H9 (cell line): ENCODE results near the gene EXOC3. TPM values are rescaled to one million over a fixed set of nuclear protein-coding genes. Genes with fewer than 3 reads are reported as not detected.

ENCODE experiments used
- DNase-seq: peaks from one replicate; pipeline ENCODE4 v3.0.0-alpha.2; 2017
- H2AFZ ChIP-seq: one replicate; pipeline ENCODE4 v1.6.1; 2013; ENCODE audit warnings: mild to moderate bottlenecking, low read length, control low read depth, moderate library complexity
- H2AK5ac ChIP-seq: 2 replicates; pipeline ENCODE4 v1.6.1; 2013; ENCODE audit warnings: low read length, control low read depth, mixed read lengths; ENCODE audit not compliant: insufficient read length
- H2BK120ac ChIP-seq: one replicate; pipeline ENCODE4 v1.6.1; 2013; ENCODE audit warnings: low read depth, mild to moderate bottlenecking, low read length, control low read depth, inconsistent platforms; ENCODE audit not compliant: poor library complexity, severe bottlenecking
- H2BK12ac ChIP-seq: 2 replicates; pipeline ENCODE4 v1.6.1; 2013; ENCODE audit warnings: low read length, control low read depth, mixed read lengths, low read depth; ENCODE audit not compliant: insufficient read length
- H2BK15ac ChIP-seq: 2 replicates; pipeline ENCODE4 v1.6.1; 2013; ENCODE audit warnings: low read depth, low read length, control low read depth
- H2BK20ac ChIP-seq: one replicate; pipeline ENCODE4 v1.6.1; 2013; ENCODE audit warnings: low read depth, mild to moderate bottlenecking, low read length, control low read depth, inconsistent platforms; ENCODE audit not compliant: poor library complexity, severe bottlenecking
- H2BK5ac ChIP-seq: 2 replicates; pipeline ENCODE4 v1.6.1; 2013; ENCODE audit warnings: low read length, control low read depth, mixed read lengths; ENCODE audit not compliant: insufficient read length
- H3K14ac ChIP-seq: 2 replicates; pipeline ENCODE4 v1.6.1; 2013; ENCODE audit warnings: low read length, control low read depth; ENCODE audit not compliant: insufficient read depth
- H3K18ac ChIP-seq: 2 replicates; pipeline ENCODE4 v1.6.1; 2013; ENCODE audit warnings: low read depth, mild to moderate bottlenecking, mixed read lengths, low read length, control low read depth; ENCODE audit not compliant: insufficient read length
- H3K23ac ChIP-seq: 2 replicates; pipeline ENCODE4 v1.6.1; 2013; ENCODE audit warnings: low read length, control low read depth, mixed read lengths, low read depth; ENCODE audit not compliant: insufficient read length
- H3K23me2 ChIP-seq: 2 replicates; pipeline ENCODE4 v1.6.1; 2013; ENCODE audit warnings: low read depth, mild to moderate bottlenecking, mixed read lengths, low read length, control low read depth; ENCODE audit not compliant: insufficient read length, poor library complexity, severe bottlenecking
- H3K27ac ChIP-seq: 2 replicates; pipeline ENCODE4 v1.5.1; 2013; ENCODE audit warnings: low read length, control low read depth, mixed read lengths, low read depth; ENCODE audit not compliant: insufficient read length
- H3K27me3 ChIP-seq: 2 replicates; pipeline ENCODE4 v1.6.1; 2013; ENCODE audit warnings: low read length, control low read depth, inconsistent platforms; ENCODE audit not compliant: insufficient read depth
- H3K4ac ChIP-seq: 2 replicates; pipeline ENCODE4 v1.6.1; 2013; ENCODE audit warnings: low read depth, mild to moderate bottlenecking, control low read depth, inconsistent platforms, low read length, moderate library complexity
- H3K4me1 ChIP-seq: 2 replicates; pipeline ENCODE4 v1.6.1; 2013; ENCODE audit warnings: low read length, control low read depth, inconsistent platforms; ENCODE audit not compliant: insufficient read depth
- H3K4me2 ChIP-seq: 2 replicates; pipeline ENCODE4 v1.6.1; 2013; ENCODE audit warnings: low read length, control low read depth, mixed read lengths; ENCODE audit not compliant: insufficient read length, insufficient read depth
- H3K56ac ChIP-seq: 2 replicates; pipeline ENCODE4 v1.6.1; 2013; ENCODE audit warnings: low read depth, mild to moderate bottlenecking, mixed read lengths, low read length, control low read depth; ENCODE audit not compliant: insufficient read length
- H3K79me1 ChIP-seq: 2 replicates; pipeline ENCODE4 v1.6.1; 2013; ENCODE audit warnings: low read depth, mild to moderate bottlenecking, moderate library complexity, low read length, control low read depth, inconsistent platforms; ENCODE audit not compliant: insufficient read depth, poor library complexity, severe bottlenecking
- H3K79me2 ChIP-seq: 2 replicates; pipeline ENCODE4 v1.6.1; 2013; ENCODE audit warnings: low read length, control low read depth, inconsistent platforms; ENCODE audit not compliant: insufficient read depth
- H3K9ac ChIP-seq: 2 replicates; pipeline ENCODE4 v1.6.1; 2013; ENCODE audit warnings: low read length, control low read depth, mixed read lengths; ENCODE audit not compliant: insufficient read length; ENCODE audit errors: extremely low read depth
- H3K9me3 ChIP-seq: one replicate; pipeline ENCODE4 v1.6.1; 2013; ENCODE audit warnings: low read depth, low read length, inconsistent platforms; ENCODE audit not compliant: control insufficient read depth
- H3T11ph ChIP-seq: one replicate; pipeline ENCODE4 v1.6.1; 2013; ENCODE audit warnings: mild to moderate bottlenecking, low read length, control low read depth, inconsistent platforms
- H4K20me1 ChIP-seq: one replicate; pipeline ENCODE4 v1.6.1; 2013; ENCODE audit not compliant: control insufficient read depth, insufficient read length, insufficient read depth
- H4K5ac ChIP-seq: 2 replicates; pipeline ENCODE4 v1.6.1; 2013; ENCODE audit warnings: low read depth, mild to moderate bottlenecking, mixed read lengths, low read length, control low read depth; ENCODE audit not compliant: insufficient read length
- H4K8ac ChIP-seq: replicated peaks from 2 replicates; pipeline ENCODE4 v1.6.1; 2013; ENCODE audit warnings: low read length, control low read depth, mixed read lengths, low read depth; ENCODE audit not compliant: insufficient read length
- H4K91ac ChIP-seq: 2 replicates; pipeline ENCODE4 v1.6.1; 2013; ENCODE audit warnings: low read depth, mild to moderate bottlenecking, moderate library complexity, mixed read lengths, low read length, control low read depth; ENCODE audit not compliant: insufficient read length
- H3K27ac Mint-ChIP-seq, 3 experiments: 2 replicates in 2 of 3; 3 replicates in 1 of 3; pipeline ENCODE4 v1.8.0; 2020 to 2021; ENCODE audit warnings: mixed read lengths in 3 of 3, mild to moderate bottlenecking in 1 of 3, moderate library complexity in 1 of 3
- H3K27me3 Mint-ChIP-seq: 2 replicates; pipeline ENCODE4 v1.8.0; 2021; ENCODE audit warnings: low read depth, mild to moderate bottlenecking, moderate library complexity, mixed read lengths
- H3K36me3 Mint-ChIP-seq, 3 experiments: 2 replicates in 2 of 3; 3 replicates in 1 of 3; pipeline ENCODE4 v1.8.0; 2020 to 2021; ENCODE audit warnings: low read depth in 3 of 3, mixed read lengths in 3 of 3; ENCODE audit not compliant: insufficient read depth in 1 of 3
- H3K4me1 Mint-ChIP-seq, 2 experiments: 2 replicates each; pipeline ENCODE4 v1.8.0; 2020; ENCODE audit warnings: mixed read lengths in 2 of 2
- H3K4me3 Mint-ChIP-seq, 2 experiments: 2 replicates in 1 of 2; 3 replicates in 1 of 2; pipeline ENCODE4 v1.8.0; 2020 to 2021; ENCODE audit warnings: mild to moderate bottlenecking in 2 of 2, mixed read lengths in 2 of 2, moderate library complexity in 1 of 2
- H3K9me3 Mint-ChIP-seq, 2 experiments: 2 replicates in 1 of 2; 3 replicates in 1 of 2; pipeline ENCODE4 v1.8.0; 2020; ENCODE audit warnings: mild to moderate bottlenecking in 2 of 2, mixed read lengths in 2 of 2, moderate library complexity in 1 of 2
- CTCF ChIP-seq: fragments of 200-600 bp; sonication (generic); conservative IDR thresholded peaks from 3 replicates; pipeline ENCODE4 v1.8.0; 2021; ENCODE audit warnings: antibody characterized with exemption, mild to moderate bottlenecking
- WGBS: extraction: QIAGEN DNeasy Blood & Tissue Kit; methylation state at CpG from one replicate; pipeline ENCODE4 v1.1.7; 2013; ENCODE audit warnings: missing lambda C conversion rate, low lambda C conversion rate, mixed read lengths; ENCODE audit not compliant: insufficient read length; ENCODE audit errors: extremely low coverage; 5-methylcytosine and 5-hydroxymethylcytosine counted together
- total RNA-seq: library from RNA; stranded (reverse); gene quantifications from 2 replicates; pipeline ENCODE4 v1.2.1, GENCODE V29; 2021

Gene EXOC3
- total RNA-seq, 1 experiment from 2014 or later, result 36.7 TPM

GRCh38 chr5:464446-464842 is 21.5 kb downstream of the EXOC3 start:
- TF ChIP-seq CTCF, result no peak

More at GRCh38 chr5:464446-464842, 21.5 kb downstream of the EXOC3 start:
- H2BK20ac ChIP-seq, result no peak overlapping the region
- no peak overlapping the region for H3K18ac ChIP-seq
- no peak for DNase-seq
- no peaks in the 10 kb centered on the region for H3K9me3 ChIP-seq
- no peaks in the 10 kb centered on the region for H3K27me3 Mint-ChIP-seq
- H4K91ac ChIP-seq, result no peak overlapping the region
- H3K23me2 ChIP-seq, result no peaks in the 10 kb centered on the region
- H4K8ac ChIP-seq, result no peak overlapping the region
- no peak overlapping the region for H3K4me2 ChIP-seq
- H3K79me1 ChIP-seq, result no peaks in the 10 kb centered on the region
- no peak overlapping the region for H2AK5ac ChIP-seq
- no peak overlapping the region for H2BK15ac ChIP-seq
- no peak overlapping the region for H3K4ac ChIP-seq
- no peaks in the 10 kb centered on the region for H3K27me3 ChIP-seq
- H3K36me3 Mint-ChIP-seq, result peaks cover 15 to 39% (median 37%) of the 10 kb centered on the region in 3 experiments; a peak in 6 of 7 replicates
- H3K4me1 ChIP-seq, result no peaks in the 10 kb centered on the region
- no peaks in the 10 kb centered on the region for H3K79me2 ChIP-seq
- no peak overlapping the region for H3K9ac ChIP-seq
- no peak overlapping the region for H3K23ac ChIP-seq
- no peaks in the 10 kb centered on the region for H4K20me1 ChIP-seq
- no peak overlapping the region for H2AFZ ChIP-seq
- H3K14ac ChIP-seq, result no peak overlapping the region
- no peak overlapping the region for H4K5ac ChIP-seq
- H3K27ac Mint-ChIP-seq, result no peak overlapping the region
- H3K4me1 Mint-ChIP-seq, result no peaks in the 10 kb centered on the region
- H3T11ph ChIP-seq, result no peak overlapping the region
- no peak overlapping the region for H3K27ac ChIP-seq
- no peak overlapping the region for H2BK12ac ChIP-seq
- H2BK120ac ChIP-seq, result no peak overlapping the region
- no peak overlapping the region for H3K56ac ChIP-seq
- no peaks in the 10 kb centered on the region for H3K9me3 Mint-ChIP-seq
- H2BK5ac ChIP-seq, result no peak overlapping the region
- no peak overlapping the region for H3K4me3 Mint-ChIP-seq
- no CpG with 5 or more reads among the region's 19 CpGs for WGBS
